Esophagus muscularis mucosa (tissue), 3 donors: ENCODE measurements around the gene MBL2.

Source experiments
- POLR2A ChIP-seq: fragments of 450-650 bp; IDR thresholded peaks from one replicate; pipeline ENCODE4 v1.6.1; 2017; ENCODE audit warnings: antibody characterized with exemption, moderate library complexity, mild to moderate bottlenecking, low read depth
- TF ChIP-seq, protein P1 (sequence below), 3 experiments: fragments of 200-600 bp in 2 of 3; fragments of 450-650 bp in 1 of 3; sonication (generic) in 2 of 3; IDR thresholded peaks; one replicate each; pipeline ENCODE4 v1.5.1; 2017 to 2019; ENCODE audit warnings: antibody characterized with exemption in 3 of 3, mild to moderate bottlenecking in 2 of 3, moderate library complexity in 1 of 3

DNA sequence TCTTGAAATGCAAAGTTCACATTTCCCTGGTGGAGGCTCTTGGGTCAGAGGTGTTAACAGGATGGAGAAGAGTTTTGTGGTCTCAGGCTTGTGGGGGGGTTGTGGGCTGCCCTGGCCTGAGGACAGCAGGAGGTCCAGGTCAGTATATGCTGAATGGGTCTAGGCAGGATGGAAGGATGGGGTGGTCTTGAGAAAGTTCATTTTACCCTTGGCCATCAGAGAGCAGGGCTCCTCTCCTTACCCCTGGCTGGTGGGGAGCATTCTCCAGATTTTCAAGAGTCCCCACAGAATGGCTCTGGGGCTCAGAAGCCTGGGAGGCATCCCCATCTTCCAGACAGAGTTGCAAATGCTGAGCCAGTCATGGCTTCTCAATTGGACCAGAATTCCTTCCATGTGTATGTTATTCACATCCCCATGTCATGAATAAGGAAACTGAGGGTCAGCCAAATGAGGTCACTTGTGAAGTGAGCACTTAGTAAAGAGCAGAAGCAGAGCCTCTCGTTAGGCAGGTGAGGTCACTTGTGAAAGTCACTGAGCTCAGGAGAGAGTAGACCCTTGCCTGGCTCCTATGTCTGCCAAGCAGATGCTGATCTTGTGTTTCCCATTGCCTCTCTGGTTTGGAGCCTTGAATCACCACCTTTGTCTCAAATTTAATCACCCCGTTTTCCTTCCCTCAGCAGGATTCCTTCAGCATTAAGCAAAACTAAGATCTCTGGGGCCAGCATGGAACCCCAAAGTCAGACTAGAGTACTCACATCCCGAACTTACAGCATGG lies 33.0 kb downstream of the MBL2 start:
- TF ChIP-seq, protein P1, sequence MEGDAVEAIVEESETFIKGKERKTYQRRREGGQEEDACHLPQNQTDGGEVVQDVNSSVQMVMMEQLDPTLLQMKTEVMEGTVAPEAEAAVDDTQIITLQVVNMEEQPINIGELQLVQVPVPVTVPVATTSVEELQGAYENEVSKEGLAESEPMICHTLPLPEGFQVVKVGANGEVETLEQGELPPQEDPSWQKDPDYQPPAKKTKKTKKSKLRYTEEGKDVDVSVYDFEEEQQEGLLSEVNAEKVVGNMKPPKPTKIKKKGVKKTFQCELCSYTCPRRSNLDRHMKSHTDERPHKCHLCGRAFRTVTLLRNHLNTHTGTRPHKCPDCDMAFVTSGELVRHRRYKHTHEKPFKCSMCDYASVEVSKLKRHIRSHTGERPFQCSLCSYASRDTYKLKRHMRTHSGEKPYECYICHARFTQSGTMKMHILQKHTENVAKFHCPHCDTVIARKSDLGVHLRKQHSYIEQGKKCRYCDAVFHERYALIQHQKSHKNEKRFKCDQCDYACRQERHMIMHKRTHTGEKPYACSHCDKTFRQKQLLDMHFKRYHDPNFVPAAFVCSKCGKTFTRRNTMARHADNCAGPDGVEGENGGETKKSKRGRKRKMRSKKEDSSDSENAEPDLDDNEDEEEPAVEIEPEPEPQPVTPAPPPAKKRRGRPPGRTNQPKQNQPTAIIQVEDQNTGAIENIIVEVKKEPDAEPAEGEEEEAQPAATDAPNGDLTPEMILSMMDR (IDR thresholded peaks at IDR 0.05): no peak
- TF ChIP-seq POLR2A: no peak
